Mucosa of descending colon (tissue), 3 donors: ENCODE measurements around the gene PKIG. TPM values are rescaled to one million over a fixed set of nuclear protein-coding genes. Genes with fewer than 3 reads are reported as not detected.
A peak's percentile ranks its signal among the peaks of the same experiment; 100 is the strongest.
"Not testable (repeated sequence)": the region's sequence is repeated elsewhere in the genome, so short reads cannot be mapped to it uniquely, and the experiment has no call there.

Experiments used
- ATAC-seq: fragments of 200-7000 bp; cut with Tn5 transposase; one replicate; pipeline ENCODE4 v1.9.1; 2020; ENCODE audit warnings: mild to moderate bottlenecking, moderate library complexity
- DNase-seq, 3 donors: peaks; one replicate each; pipeline ENCODE4 v3.0.0-alpha.2; 2020
- H3K36me3 ChIP-seq: fragments of 200-600 bp; one replicate; pipeline ENCODE4 v1.8.0; 2021; ENCODE audit warnings: low read depth, mild to moderate bottlenecking
- H3K4me1 ChIP-seq: fragments of 200-600 bp; one replicate; pipeline ENCODE4 v1.8.0; 2021; ENCODE audit warnings: low read depth, mild to moderate bottlenecking
- H3K4me3 ChIP-seq: fragments of 200-600 bp; one replicate; pipeline ENCODE4 v1.8.0; 2021; ENCODE audit warnings: mild to moderate bottlenecking
- H3K9me3 ChIP-seq: fragments of 200-600 bp; one replicate; pipeline ENCODE4 v1.8.0; 2021; ENCODE audit warnings: mild to moderate bottlenecking
- intact Hi-C, 2 donors: fragments of 100-400 bp; cut with DNase I in 1 of 2; cut with micrococcal nuclease in 1 of 2; formaldehyde crosslinking; loops; one replicate each; pipeline versions ENCODE4 v1.11.0 to v1.11.1; 2022; cut with DNase I, micrococcal nuclease
- total RNA-seq, 3 donors: library from RNA; stranded (reverse); fragmentation: NEBNext Ultra II Directional in 2 of 3; extraction: Animal tissue kit (Norgen Biotek cat#: 25700) in 2 of 3; gene quantifications; one replicate each; pipeline versions ENCODE4 v1.2.1 to v1.2.4, GENCODE V29; 2021 to 2023
- TF ChIP-seq, protein P1 (sequence below): fragments of 200-600 bp; IDR thresholded peaks from one replicate; pipeline ENCODE4 v1.8.0; 2022; ENCODE audit warnings: antibody characterized with exemption, mild to moderate bottlenecking
- donor health status: DM: no; HTN: no; CAD: no; lungs with moderate emphysema.
- donor health status: DM: no; HTN: no; CAD: no.
- donor health status: DM: no; HTN: yes; CAD: no.

PKIG gene
- total RNA-seq, 3 donors from 2014 or later, result 39.9 to 101 (median 42.4) TPM

- Histone ChIP-seq H3K9me3 (no peaks in the 10 kb centered on the region), H3K4me3 (no peak overlapping the region), H3K36me3 (no peaks in the 10 kb centered on the region), H3K4me1 (peaks cover 11% of the 10 kb centered on the region)
- DNase-seq (no peak), ATAC-seq (no peak)
- TF ChIP-seq, protein P1, sequence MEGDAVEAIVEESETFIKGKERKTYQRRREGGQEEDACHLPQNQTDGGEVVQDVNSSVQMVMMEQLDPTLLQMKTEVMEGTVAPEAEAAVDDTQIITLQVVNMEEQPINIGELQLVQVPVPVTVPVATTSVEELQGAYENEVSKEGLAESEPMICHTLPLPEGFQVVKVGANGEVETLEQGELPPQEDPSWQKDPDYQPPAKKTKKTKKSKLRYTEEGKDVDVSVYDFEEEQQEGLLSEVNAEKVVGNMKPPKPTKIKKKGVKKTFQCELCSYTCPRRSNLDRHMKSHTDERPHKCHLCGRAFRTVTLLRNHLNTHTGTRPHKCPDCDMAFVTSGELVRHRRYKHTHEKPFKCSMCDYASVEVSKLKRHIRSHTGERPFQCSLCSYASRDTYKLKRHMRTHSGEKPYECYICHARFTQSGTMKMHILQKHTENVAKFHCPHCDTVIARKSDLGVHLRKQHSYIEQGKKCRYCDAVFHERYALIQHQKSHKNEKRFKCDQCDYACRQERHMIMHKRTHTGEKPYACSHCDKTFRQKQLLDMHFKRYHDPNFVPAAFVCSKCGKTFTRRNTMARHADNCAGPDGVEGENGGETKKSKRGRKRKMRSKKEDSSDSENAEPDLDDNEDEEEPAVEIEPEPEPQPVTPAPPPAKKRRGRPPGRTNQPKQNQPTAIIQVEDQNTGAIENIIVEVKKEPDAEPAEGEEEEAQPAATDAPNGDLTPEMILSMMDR, result no peak
- intact Hi-C loops, result no loop called here
Measured at GRCh38 chr20:44649976-44650375, 67.6 kb downstream of the PKIG start.

DNA sequence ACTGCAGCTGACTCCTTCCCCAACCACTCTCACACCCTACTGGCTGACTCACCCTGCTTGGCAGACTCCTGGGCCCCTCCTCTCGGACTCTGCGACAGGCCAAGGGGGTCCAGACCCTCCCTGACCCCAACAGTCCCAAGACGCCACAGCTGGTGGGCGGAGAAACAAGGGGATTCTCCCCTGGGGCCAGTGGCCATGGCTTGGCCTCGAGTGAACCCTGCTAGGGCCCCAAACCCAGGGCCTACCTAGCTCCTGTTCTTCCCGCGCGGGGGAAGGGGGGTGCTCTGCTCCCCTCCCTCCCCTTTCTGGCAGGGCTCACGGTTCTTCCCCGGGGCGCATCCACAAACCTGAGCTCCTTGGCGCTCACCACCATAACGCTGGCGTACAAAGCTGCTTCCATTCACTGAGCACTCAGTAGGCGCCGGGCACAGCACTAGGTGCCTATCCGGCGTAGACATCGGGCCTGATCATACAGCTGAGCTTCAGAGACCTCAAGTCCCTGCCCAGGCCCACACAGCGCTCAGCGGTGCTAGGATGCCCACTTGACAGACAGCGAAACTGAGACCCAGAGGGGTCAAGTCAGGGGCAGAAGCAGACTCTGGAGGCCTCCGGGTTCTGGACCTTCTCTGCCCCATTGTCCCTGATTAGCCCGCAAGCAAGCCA is 68.5 kb downstream of the PKIG start:
- intact Hi-C loops, result no loop called here
- peak; percentile 39 to 65 (median 52) for DNase-seq
- peak; percentile 51 for ATAC-seq
- Histone ChIP-seq H3K4me1 (peaks cover 7% of the 10 kb centered on the region), H3K4me3 (peak overlapping the region; percentile 29), H3K9me3 (no peaks in the 10 kb centered on the region), H3K36me3 (no peaks in the 10 kb centered on the region)
- TF ChIP-seq, protein P1, result no peak

GRCh38 chr20:44651434-44651683 is 69.0 kb downstream of the PKIG start:
- TF ChIP-seq, protein P1, result no peak
- Histone ChIP-seq H3K4me1 (peaks cover 7% of the 10 kb centered on the region), H3K36me3 (no peaks in the 10 kb centered on the region), H3K9me3 (no peaks in the 10 kb centered on the region), H3K4me3 (peak overlapping the region; percentile 29)
- no peak for ATAC-seq
- intact Hi-C loops, result no loop called here
- no peak for DNase-seq

DNA sequence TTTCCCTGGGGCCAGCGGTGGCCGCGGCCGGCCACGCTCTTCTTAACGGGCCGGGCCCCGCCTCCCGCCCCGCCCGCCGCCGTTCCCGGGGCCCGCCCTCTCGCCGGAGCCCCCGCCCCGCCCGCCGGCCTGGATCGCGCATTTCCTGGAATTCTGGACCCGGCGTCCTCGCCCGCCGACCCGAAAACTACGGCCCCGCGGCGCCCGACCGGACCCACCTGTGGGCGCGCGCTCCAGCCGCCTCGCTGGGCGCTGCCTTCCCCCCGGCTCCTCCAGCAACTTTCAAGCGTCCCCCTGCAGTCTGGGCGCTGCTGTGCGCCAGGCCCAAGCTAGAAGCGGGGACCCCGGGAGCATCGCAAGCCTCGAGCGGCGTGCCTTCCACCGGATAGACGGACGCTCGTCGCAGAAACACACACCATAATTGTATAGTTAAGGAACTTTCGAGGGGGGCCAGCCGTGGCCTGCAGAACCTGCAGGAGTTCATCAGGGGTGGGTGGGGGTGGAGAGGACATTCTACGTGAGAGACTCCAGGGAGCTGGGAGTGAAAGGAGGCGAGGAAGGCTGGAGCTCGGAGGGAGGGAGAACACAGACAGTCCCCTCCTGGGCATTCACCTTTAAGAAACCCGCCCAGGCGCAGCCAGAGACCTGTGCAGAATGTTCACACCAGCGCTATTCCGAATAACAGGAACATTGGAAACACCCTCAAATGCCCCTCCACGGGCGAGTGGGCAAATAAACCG is 69.5 kb downstream of the PKIG start, which contains the start of gene ADA:
Gene ADA, minus strand, starts transcription at position 16 of the 740 bp plus-strand sequence. CDS start 92 bp downstream, outside the sequence.
- peak within 1 kb of the TSS; percentile 29 for H3K4me3 ChIP-seq
- H3K9me3 ChIP-seq, result no peaks in the 10 kb centered on the region
- intact Hi-C loops, result no loop called here
- DNase-seq (peak; percentile 77 to 84 (median 79)), ATAC-seq (peak; percentile 89)
- peaks cover 7% of the 10 kb centered on the region for H3K4me1 ChIP-seq
- TF ChIP-seq, protein P1, result no peak
- no peaks in the 10 kb centered on the region for H3K36me3 ChIP-seq

- H3K4me3 ChIP-seq, result no peak overlapping the region
- no peaks in the 10 kb centered on the region for H3K9me3 ChIP-seq
- TF ChIP-seq, protein P1, result no peak
- DNase-seq (no peak), ATAC-seq (no peak)
- no peaks in the 10 kb centered on the region for H3K36me3 ChIP-seq
- intact Hi-C loops, result no loop called here
- H3K4me1 ChIP-seq, result peaks cover 7% of the 10 kb centered on the region
Measured at GRCh38 chr20:44653546-44653945, 71.2 kb downstream of the PKIG start.

GRCh38 chr20:44654210-44654609 is 71.8 kb downstream of the PKIG start:
- ATAC-seq, H3K4me3 ChIP-seq, H3K4me1 ChIP-seq, H3K9me3 ChIP-seq, DNase-seq, H3K36me3 ChIP-seq, intact Hi-C loops: not testable (repeated sequence)
